ENCODE data around the gene KCNQ1.

GRCh38 chr11:2813141-2813908 lies 368.5 kb downstream of the KCNQ1 start:
- no peak for TF ChIP-seq POLR2A (IDR thresholded peaks at IDR 0.05)
- TF ChIP-seq, protein P1, sequence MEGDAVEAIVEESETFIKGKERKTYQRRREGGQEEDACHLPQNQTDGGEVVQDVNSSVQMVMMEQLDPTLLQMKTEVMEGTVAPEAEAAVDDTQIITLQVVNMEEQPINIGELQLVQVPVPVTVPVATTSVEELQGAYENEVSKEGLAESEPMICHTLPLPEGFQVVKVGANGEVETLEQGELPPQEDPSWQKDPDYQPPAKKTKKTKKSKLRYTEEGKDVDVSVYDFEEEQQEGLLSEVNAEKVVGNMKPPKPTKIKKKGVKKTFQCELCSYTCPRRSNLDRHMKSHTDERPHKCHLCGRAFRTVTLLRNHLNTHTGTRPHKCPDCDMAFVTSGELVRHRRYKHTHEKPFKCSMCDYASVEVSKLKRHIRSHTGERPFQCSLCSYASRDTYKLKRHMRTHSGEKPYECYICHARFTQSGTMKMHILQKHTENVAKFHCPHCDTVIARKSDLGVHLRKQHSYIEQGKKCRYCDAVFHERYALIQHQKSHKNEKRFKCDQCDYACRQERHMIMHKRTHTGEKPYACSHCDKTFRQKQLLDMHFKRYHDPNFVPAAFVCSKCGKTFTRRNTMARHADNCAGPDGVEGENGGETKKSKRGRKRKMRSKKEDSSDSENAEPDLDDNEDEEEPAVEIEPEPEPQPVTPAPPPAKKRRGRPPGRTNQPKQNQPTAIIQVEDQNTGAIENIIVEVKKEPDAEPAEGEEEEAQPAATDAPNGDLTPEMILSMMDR (IDR thresholded peaks at IDR 0.05): no peak

Data from body of pancreas (tissue), 4 donors.